ENCODE measurements around the gene DDX17. TPM values are rescaled to one million over a fixed set of nuclear protein-coding genes. Genes with fewer than 3 reads are reported as not detected.

DDX17 gene
- total and polyA plus RNA-seq, 2 of the 4 experiments (the other 2 are of a cell fraction) = 240 to 371 TPM

DNA sequence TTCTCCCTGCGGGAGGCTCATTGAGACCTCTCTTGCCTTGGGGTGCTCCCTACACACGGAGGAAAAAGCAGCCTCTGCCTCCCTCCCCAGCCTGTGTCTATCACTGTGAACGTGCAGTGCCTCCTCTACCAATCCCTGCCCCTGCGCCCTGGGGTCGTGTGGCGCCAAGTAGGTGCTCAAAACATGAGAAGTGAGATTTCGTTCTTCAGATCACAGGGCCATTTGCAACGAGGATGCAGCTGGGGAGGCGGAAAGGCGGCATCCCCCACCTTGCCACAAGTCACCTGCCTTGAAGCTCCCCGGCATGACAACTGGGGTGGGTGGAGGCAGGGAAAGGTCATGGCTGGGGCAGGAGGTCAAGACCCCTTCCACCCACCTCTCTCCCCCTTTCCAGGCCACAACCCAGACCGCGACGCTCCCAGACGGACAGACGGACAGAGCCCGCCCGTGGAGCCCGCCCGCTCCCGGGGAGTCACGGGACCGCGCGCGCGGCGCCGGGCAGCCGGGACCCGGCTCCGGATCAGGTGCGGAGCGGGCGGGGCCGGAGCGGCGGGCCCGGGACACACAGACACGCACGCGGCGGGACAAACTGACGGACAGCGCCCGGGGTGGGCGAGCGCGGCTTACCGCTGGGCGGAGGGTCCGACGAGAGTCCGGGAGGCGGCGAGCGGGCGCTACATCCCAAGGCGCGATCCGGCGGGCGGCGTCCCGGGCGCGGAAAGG lies 51.6 kb downstream of the DDX17 start:
- peaks cover 92% of the 10 kb centered on the region for H3K27me3 ChIP-seq (ENCODE audit: control insufficient read depth, insufficient read depth, low read length)
- no peak overlapping the region for H3K14ac ChIP-seq (replicated peaks; ENCODE audit: low read depth, low read length)
- H3K9ac ChIP-seq (ENCODE audit: low read depth, low read length) = no peak overlapping the region
- BruUV-seq (replicated peaks) = no TSS peak
- DNase-seq (no peak), ATAC-seq (ENCODE audit: low read depth) (no peak)
- H3K56ac ChIP-seq (ENCODE audit: extremely low read depth, insufficient read depth, low read length) = no peak overlapping the region
- in situ Hi-C loops (cut with MboI; ENCODE audit: low sequenced_read_pairs) = no loop called here
- H4K8ac ChIP-seq (ENCODE audit: low read depth in 2 of 2, low read length in 2 of 2) = no peak overlapping the region
- H3K18ac ChIP-seq (ENCODE audit: low read depth, low read length) = no peak overlapping the region
- no peaks in the 10 kb centered on the region for H3K36me3 ChIP-seq (ENCODE audit: control insufficient read depth, insufficient read depth, low read length)
- no peaks in the 10 kb centered on the region for H3K79me1 ChIP-seq (ENCODE audit: low read depth in 1 of 2, low read length in 2 of 2)
- CTCF ChIA-PET = no interaction called here
- no peak overlapping the region for H2BK5ac ChIP-seq (ENCODE audit: low read depth, low read length, poor library complexity, severe bottlenecking)
- no peak overlapping the region; the same call in 1 of the 2 replicates for H3K4me2 ChIP-seq (ENCODE audit: low read depth, low read length)
- H3K27ac ChIP-seq (ENCODE audit: insufficient read depth, low read length) = no peak overlapping the region
- TF ChIP-seq, protein P1, sequence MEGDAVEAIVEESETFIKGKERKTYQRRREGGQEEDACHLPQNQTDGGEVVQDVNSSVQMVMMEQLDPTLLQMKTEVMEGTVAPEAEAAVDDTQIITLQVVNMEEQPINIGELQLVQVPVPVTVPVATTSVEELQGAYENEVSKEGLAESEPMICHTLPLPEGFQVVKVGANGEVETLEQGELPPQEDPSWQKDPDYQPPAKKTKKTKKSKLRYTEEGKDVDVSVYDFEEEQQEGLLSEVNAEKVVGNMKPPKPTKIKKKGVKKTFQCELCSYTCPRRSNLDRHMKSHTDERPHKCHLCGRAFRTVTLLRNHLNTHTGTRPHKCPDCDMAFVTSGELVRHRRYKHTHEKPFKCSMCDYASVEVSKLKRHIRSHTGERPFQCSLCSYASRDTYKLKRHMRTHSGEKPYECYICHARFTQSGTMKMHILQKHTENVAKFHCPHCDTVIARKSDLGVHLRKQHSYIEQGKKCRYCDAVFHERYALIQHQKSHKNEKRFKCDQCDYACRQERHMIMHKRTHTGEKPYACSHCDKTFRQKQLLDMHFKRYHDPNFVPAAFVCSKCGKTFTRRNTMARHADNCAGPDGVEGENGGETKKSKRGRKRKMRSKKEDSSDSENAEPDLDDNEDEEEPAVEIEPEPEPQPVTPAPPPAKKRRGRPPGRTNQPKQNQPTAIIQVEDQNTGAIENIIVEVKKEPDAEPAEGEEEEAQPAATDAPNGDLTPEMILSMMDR (conservative IDR thresholded peaks at IDR 0.05; ENCODE audit: low read depth, low read length) = no peak
- no peak for TF ChIP-seq BHLHE40 (IDR thresholded peaks at IDR 0.05; ENCODE audit: low read depth, low read length)
- no peak for TF ChIP-seq RFX5 (IDR thresholded peaks at IDR 0.05; ENCODE audit: low read depth, low read length)
- H4K91ac ChIP-seq (ENCODE audit: insufficient read depth, low read depth, low read length) = no peak overlapping the region
- intact Hi-C loops (cut with micrococcal nuclease) = no loop called here
- 1% methylated on average over 38 of the region's 67 CpGs; no CpG with 5 or more reads in 1 of the 2 experiments for WGBS, 2 experiments (ENCODE audit: extremely low coverage in 2 of 2, insufficient read length in 1 of 2)
- H3K9me3 ChIP-seq (ENCODE audit: control insufficient read depth, insufficient read depth, low read length) = no peaks in the 10 kb centered on the region; the same call in 1 of the 2 replicates
- H4K20me1 ChIP-seq (ENCODE audit: insufficient read depth, low read length) = no peaks in the 10 kb centered on the region
- H2AFZ ChIP-seq (replicated peaks; ENCODE audit: low read length, poor library complexity) = peak overlapping the region; percentile 67
- H3K4me1 ChIP-seq (ENCODE audit: control insufficient read depth, insufficient read depth, low read length) = no peaks in the 10 kb centered on the region; the same call in 1 of the 2 replicates
- H2BK15ac ChIP-seq (ENCODE audit: low read depth, low read length) = no peak overlapping the region
- no peak overlapping the region for H2BK20ac ChIP-seq (ENCODE audit: low read depth, low read length)
- H3K4me3 ChIP-seq (ENCODE audit: insufficient read depth, low read depth, low read length) = peak overlapping the region; percentile 8; the same call in 1 of the 2 replicates
- H2AK5ac ChIP-seq (ENCODE audit: low read depth, low read length) = no peak overlapping the region
- H3K23ac ChIP-seq (ENCODE audit: low read depth, low read length) = no peak overlapping the region
- dilution Hi-C loops (cut with HindIII; ENCODE audit: low sequenced_read_pairs, unreplicated experiment) = no loop called here
- H2BK120ac ChIP-seq (ENCODE audit: low read depth, low read length) = no peak overlapping the region
- no peak overlapping the region for H3K4ac ChIP-seq (ENCODE audit: low read depth, low read length)
- no peak overlapping the region for H2AK9ac ChIP-seq (replicated peaks; ENCODE audit: low read depth, low read length, poor library complexity)
- POLR2A ChIA-PET (ENCODE audit: unreplicated experiment) = no interaction called here
- H3K9me1 ChIP-seq (ENCODE audit: insufficient read depth, low read length) = no peaks in the 10 kb centered on the region
- no peak overlapping the region for H4K5ac ChIP-seq (ENCODE audit: low read depth, low read length)
